Neural progenitor cell (in vitro differentiated cells): ENCODE results near the gene DNM1L.

ENCODE experiments used
- CTCF ChIP-seq: fragments of 200-600 bp; sonication (generic); IDR thresholded peaks from 2 replicates; pipeline ENCODE4 v1.5.1; 2017; ENCODE audit warnings: antibody characterized with exemption, mild to moderate bottlenecking
- EZH2 ChIP-seq: fragments of 200-600 bp; sonication (generic); IDR thresholded peaks from 2 replicates; pipeline ENCODE4 v1.6.1; 2017; ENCODE audit warnings: antibody characterized with exemption, mild to moderate bottlenecking, moderate library complexity
- EZH2phosphoT487 ChIP-seq: fragments of 200-600 bp; sonication (generic); IDR thresholded peaks from 2 replicates; pipeline ENCODE4 v1.6.1; 2017; ENCODE audit warnings: antibody characterized with exemption

- no peak for TF ChIP-seq CTCF
- TF ChIP-seq EZH2phosphoT487, result no peak
- TF ChIP-seq EZH2, result no peak
Observed at GRCh38 chr12:32794281-32794680, 115.2 kb downstream of the DNM1L start.
